Breast epithelium (tissue), 3 donors: Measurements from ENCODE around the gene NSUN2.

Experiments
- POLR2A ChIP-seq: fragments of 450-650 bp; IDR thresholded peaks from one replicate; pipeline ENCODE4 v1.6.1; 2016; ENCODE audit warnings: antibody characterized with exemption, mild to moderate bottlenecking, moderate library complexity
- POLR2AphosphoS5 ChIP-seq, 3 donors: sonication (generic); formaldehyde crosslinking; IDR thresholded peaks; one replicate each; pipeline ENCODE4 v1.6.1; 2017; ENCODE audit warnings: antibody characterized with exemption in 3 of 3
- TF ChIP-seq, protein P1 (sequence below), 3 donors: fragments of 450-650 bp; IDR thresholded peaks; one replicate each; pipeline ENCODE4 v1.5.1; 2016 to 2017; ENCODE audit warnings: antibody characterized with exemption in 3 of 3, mild to moderate bottlenecking in 3 of 3, moderate library complexity in 3 of 3

GRCh38 chr5:6574537-6575245 is 58.2 kb downstream of the NSUN2 start:
- TF ChIP-seq, protein P1, sequence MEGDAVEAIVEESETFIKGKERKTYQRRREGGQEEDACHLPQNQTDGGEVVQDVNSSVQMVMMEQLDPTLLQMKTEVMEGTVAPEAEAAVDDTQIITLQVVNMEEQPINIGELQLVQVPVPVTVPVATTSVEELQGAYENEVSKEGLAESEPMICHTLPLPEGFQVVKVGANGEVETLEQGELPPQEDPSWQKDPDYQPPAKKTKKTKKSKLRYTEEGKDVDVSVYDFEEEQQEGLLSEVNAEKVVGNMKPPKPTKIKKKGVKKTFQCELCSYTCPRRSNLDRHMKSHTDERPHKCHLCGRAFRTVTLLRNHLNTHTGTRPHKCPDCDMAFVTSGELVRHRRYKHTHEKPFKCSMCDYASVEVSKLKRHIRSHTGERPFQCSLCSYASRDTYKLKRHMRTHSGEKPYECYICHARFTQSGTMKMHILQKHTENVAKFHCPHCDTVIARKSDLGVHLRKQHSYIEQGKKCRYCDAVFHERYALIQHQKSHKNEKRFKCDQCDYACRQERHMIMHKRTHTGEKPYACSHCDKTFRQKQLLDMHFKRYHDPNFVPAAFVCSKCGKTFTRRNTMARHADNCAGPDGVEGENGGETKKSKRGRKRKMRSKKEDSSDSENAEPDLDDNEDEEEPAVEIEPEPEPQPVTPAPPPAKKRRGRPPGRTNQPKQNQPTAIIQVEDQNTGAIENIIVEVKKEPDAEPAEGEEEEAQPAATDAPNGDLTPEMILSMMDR (IDR thresholded peaks at IDR 0.05), result no peak
- no peak for TF ChIP-seq POLR2A
- no peak for TF ChIP-seq POLR2AphosphoS5 (IDR thresholded peaks at IDR 0.05)
